Activated naive CD4-positive, alpha-beta T cell treated with anti-CD3 and anti-CD28 coated beads for 36 hours (primary cell): ENCODE results near the gene PCBP4. TPM values are rescaled to one million over a fixed set of nuclear protein-coding genes. Genes with fewer than 3 reads are reported as not detected.

Experiments
- CTCF ChIA-PET: fragments of 350-600 bp; sonication (Branson Sonifier 250); formaldehyde crosslinking; loops from one replicate; lab custom pipeline; 2021; ENCODE audit warnings: antibody characterized with exemption; lab: Charles Lee
- DNase-seq: peaks from one replicate; pipeline ENCODE4 v3.0.0-alpha.2; 2020
- H3K27ac Mint-ChIP-seq: one replicate; pipeline ENCODE4 v1.8.0; 2021; ENCODE audit warnings: mild to moderate bottlenecking, mixed read lengths
- H3K27me3 Mint-ChIP-seq: one replicate; pipeline ENCODE4 v1.8.0; 2021; ENCODE audit warnings: low read depth, mixed read lengths
- H3K36me3 Mint-ChIP-seq: one replicate; pipeline ENCODE4 v1.8.0; 2021; ENCODE audit warnings: low read depth, mixed read lengths
- H3K4me1 Mint-ChIP-seq: one replicate; pipeline ENCODE4 v1.8.0; 2021; ENCODE audit warnings: low read depth, mixed read lengths
- H3K4me3 Mint-ChIP-seq: one replicate; pipeline ENCODE4 v1.8.0; 2021; ENCODE audit warnings: mild to moderate bottlenecking, moderate library complexity, mixed read lengths
- H3K9me3 Mint-ChIP-seq: one replicate; pipeline ENCODE4 v1.8.0; 2021; ENCODE audit warnings: mixed read lengths
- intact Hi-C: fragments of 100-400 bp; cut with micrococcal nuclease; formaldehyde crosslinking; loops from one replicate; pipeline ENCODE4 v1.15.1; 2023
- total RNA-seq, 2 experiments: library from RNA; stranded (reverse); gene quantifications; one replicate each; pipeline ENCODE4 v1.2.3, GENCODE V29; 2021

The PCBP4 gene
- total RNA-seq, 2 experiments from 2014 or later = 8.9 to 9.1 TPM

GRCh38 chr3:51959651-51960050 is 7.6 kb downstream of the PCBP4 start:
- Mint-ChIP-seq H3K27me3 (peaks cover 7% of the 10 kb centered on the region), H3K36me3 (no peaks in the 10 kb centered on the region), H3K9me3 (no peaks in the 10 kb centered on the region), H3K27ac (no peak overlapping the region), H3K4me1 (no peaks in the 10 kb centered on the region), H3K4me3 (no peak overlapping the region)
- CTCF ChIA-PET = interaction anchor here (1.0 kb wide), 1 partner anchor 42 kb away, joined by 3 read pairs; no protein-coding TSS in a partner anchor
- DNase-seq = no peak
- intact Hi-C loops = no loop called here

- intact Hi-C loops = no loop called here
- Mint-ChIP-seq H3K9me3 (no peaks in the 10 kb centered on the region), H3K36me3 (no peaks in the 10 kb centered on the region), H3K4me1 (no peaks in the 10 kb centered on the region), H3K27ac (no peak overlapping the region), H3K27me3 (peaks cover 13% of the 10 kb centered on the region), H3K4me3 (no peak overlapping the region)
- DNase-seq = no peak
- CTCF ChIA-PET = interaction anchor here (1.1 kb wide), 1 partner anchor 16 kb away, joined by 3 read pairs; no protein-coding TSS in a partner anchor
These were observed 8.4 kb downstream of the PCBP4 start for GRCh38 chr3:51958603-51959521.

DNA sequence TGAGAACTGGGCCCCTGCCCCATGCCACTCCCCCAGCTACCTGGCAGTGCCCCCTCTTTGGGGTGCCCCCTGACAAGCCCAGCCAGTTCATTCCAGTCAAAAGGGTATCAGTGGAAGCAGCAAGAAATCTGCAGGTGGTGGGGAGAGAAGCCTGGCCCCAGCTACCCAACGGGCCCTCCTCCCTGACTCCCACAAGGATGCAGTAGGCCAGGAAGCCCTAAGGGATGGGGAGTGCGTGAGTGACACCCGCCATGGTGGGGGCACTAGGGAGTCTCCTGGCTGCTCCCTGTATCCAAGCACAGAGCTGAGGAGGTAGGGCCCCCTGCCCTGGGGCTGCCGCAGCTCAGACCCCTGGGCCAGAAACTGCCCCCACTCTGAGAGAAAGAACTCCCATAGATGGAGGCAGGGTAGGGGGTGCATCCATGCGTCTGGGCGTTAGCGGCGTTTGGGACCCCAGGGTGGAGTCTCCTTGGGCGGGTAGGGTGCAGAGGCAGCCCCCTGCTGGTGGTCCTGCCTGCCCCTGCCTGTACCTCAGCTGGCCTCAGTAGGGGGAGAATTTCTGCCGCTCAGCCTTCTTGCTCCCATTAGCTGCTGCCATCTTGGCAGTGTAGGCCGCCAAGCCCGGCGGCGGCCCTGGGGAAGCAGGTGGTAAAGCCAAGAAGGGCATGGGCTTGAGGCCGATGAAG is 9.6 kb downstream of the PCBP4 start:
- no peaks in the 10 kb centered on the region for H3K4me1 Mint-ChIP-seq
- intact Hi-C loops = loop anchor here (2.0 kb wide), 1 partner anchor 17 kb away; the partner anchor contains the start of genes ABHD14A and ABHD14B

GRCh38 chr3:51955893-51956770 is 11.1 kb downstream of the PCBP4 start:
- Mint-ChIP-seq H3K36me3 (no peaks in the 10 kb centered on the region), H3K27me3 (peaks cover 17% of the 10 kb centered on the region), H3K4me3 (peak overlapping the region; percentile 33), H3K9me3 (no peaks in the 10 kb centered on the region), H3K4me1 (no peaks in the 10 kb centered on the region), H3K27ac (no peak overlapping the region)
- DNase-seq = peak; percentile 50
- intact Hi-C loops = loop anchor here (1.0 to 2.0 kb wide), 2 partner anchors 14 to 19 kb away; partner anchors contain the start of genes ABHD14A, ABHD14B and PARP3
- CTCF ChIA-PET = interaction anchor here (1.3 to 1.4 kb wide), 3 partner anchors 13 to 15 kb away, joined by 3 to 4 read pairs (median 4); partner anchors contain the start of gene PARP3

More for the DNA sequence above, 9.6 kb downstream of the PCBP4 start:
- no peak overlapping the region for H3K4me3 Mint-ChIP-seq
- DNase-seq = no peak
- H3K36me3 Mint-ChIP-seq = no peaks in the 10 kb centered on the region
- CTCF ChIA-PET = interaction anchor here (1.1 to 1.4 kb wide), 2 partner anchors 15 kb away, joined by 3 to 4 read pairs; partner anchors contain the start of gene PARP3
- H3K27me3 Mint-ChIP-seq = peaks cover 17% of the 10 kb centered on the region
- no peaks in the 10 kb centered on the region for H3K9me3 Mint-ChIP-seq
- no peak overlapping the region for H3K27ac Mint-ChIP-seq

DNA sequence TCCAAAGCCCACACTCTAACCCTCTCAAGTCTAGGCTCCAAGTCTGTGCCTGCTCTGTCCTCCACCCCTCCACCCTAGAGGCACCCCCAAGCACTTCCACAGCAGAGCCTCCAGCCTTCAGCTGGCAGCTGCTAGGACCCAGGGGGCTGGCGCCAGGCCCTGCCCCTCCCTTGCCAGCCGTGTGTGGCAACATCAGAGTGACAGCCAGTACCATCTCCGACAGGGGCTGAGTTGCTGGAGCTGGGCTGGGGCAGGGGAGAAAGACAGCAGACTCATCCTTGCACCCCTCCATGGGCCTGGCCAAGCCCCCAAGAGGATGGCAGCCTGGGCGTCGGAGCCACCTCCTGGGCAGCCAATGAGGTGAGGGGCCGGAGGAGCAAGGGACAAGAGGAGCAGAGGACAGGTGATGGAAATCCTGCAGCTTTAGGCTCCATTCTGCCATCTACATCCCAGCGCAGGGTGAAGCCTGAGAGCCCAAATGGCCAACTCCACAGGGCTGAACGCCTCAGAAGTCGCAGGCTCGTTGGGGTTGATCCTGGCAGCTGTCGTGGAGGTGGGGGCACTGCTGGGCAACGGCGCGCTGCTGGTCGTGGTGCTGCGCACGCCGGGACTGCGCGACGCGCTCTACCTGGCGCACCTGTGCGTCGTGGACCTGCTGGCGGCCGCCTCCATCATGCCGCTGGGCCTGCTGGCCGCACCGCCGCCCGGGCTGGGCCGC is 11.9 kb downstream of the PCBP4 start, which contains the start of gene GPR62:
Gene GPR62 (plus strand): TSS at position 207 of the 718 bp plus-strand sequence. CDS start 272 bp downstream, at position 479.
- intact Hi-C loops = no loop called here
- CTCF ChIA-PET = interaction anchor here (1.3 to 2.1 kb wide), 3 partner anchors 11 to 16 kb away, joined by 3 to 6 read pairs (median 4); no protein-coding TSS in a partner anchor
- Mint-ChIP-seq H3K9me3 (no peaks in the 10 kb centered on the region), H3K27ac (no peak within 1 kb of the TSS), H3K4me1 (no peaks in the 10 kb centered on the region), H3K36me3 (no peaks in the 10 kb centered on the region), H3K27me3 (peaks cover 17% of the 10 kb centered on the region), H3K4me3 (peak within 1 kb of the TSS; percentile 17)
- DNase-seq = no peak

DNA sequence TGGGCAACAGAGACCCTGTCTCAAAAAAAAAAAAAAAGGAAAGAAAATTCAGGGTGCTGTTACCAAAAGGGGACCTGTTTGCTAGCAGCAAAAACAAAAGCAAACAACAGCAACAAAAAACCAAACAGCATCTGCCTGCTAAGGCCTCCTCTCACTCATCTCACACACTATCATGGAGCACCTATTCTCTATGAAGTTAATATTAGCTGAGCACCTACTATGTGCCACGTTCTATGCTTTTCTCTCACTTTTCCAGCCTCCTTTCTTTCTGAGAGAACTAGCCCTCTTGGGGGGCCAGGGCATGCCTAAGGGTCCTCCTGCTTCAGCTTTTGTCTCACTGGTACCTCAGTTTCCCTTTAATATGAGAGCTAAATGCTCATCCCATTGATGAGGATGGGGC is 12.5 kb downstream of the PCBP4 start:
- intact Hi-C loops = no loop called here
- H3K27me3 Mint-ChIP-seq = peaks cover 17% of the 10 kb centered on the region
- H3K27ac Mint-ChIP-seq = no peak overlapping the region
- no peak overlapping the region for H3K4me3 Mint-ChIP-seq
- H3K4me1 Mint-ChIP-seq = no peaks in the 10 kb centered on the region
- no peaks in the 10 kb centered on the region for H3K9me3 Mint-ChIP-seq
- H3K36me3 Mint-ChIP-seq = no peaks in the 10 kb centered on the region
- CTCF ChIA-PET = interaction anchor here (0.9 to 2.1 kb wide), 4 partner anchors 10 to 17 kb away, joined by 3 to 6 read pairs (median 4); no protein-coding TSS in a partner anchor
- DNase-seq = no peak

GRCh38 chr3:51954105-51954504 is 13.1 kb downstream of the PCBP4 start:
- no peaks in the 10 kb centered on the region for H3K9me3 Mint-ChIP-seq
- H3K36me3 Mint-ChIP-seq = no peaks in the 10 kb centered on the region
- peaks cover 17% of the 10 kb centered on the region for H3K27me3 Mint-ChIP-seq
- H3K27ac Mint-ChIP-seq = no peak overlapping the region
- H3K4me3 Mint-ChIP-seq = no peak overlapping the region
- H3K4me1 Mint-ChIP-seq = no peaks in the 10 kb centered on the region
- DNase-seq = no peak
- intact Hi-C loops = no loop called here
- CTCF ChIA-PET = interaction anchor here (0.9 to 2.1 kb wide), 2 partner anchors 10 to 11 kb away, joined by 3 to 6 read pairs; no protein-coding TSS in a partner anchor

GRCh38 chr3:51953445-51953844 is 13.8 kb downstream of the PCBP4 start:
- no peaks in the 10 kb centered on the region for H3K9me3 Mint-ChIP-seq
- peaks cover 17% of the 10 kb centered on the region for H3K27me3 Mint-ChIP-seq
- intact Hi-C loops = no loop called here
- CTCF ChIA-PET = interaction anchor here (2.1 kb wide), 1 partner anchor 9 kb away, joined by 6 read pairs; no protein-coding TSS in a partner anchor
- H3K36me3 Mint-ChIP-seq = no peaks in the 10 kb centered on the region
- no peaks in the 10 kb centered on the region for H3K4me1 Mint-ChIP-seq
- DNase-seq = no peak
- no peak overlapping the region for H3K27ac Mint-ChIP-seq
- no peak overlapping the region for H3K4me3 Mint-ChIP-seq

DNA sequence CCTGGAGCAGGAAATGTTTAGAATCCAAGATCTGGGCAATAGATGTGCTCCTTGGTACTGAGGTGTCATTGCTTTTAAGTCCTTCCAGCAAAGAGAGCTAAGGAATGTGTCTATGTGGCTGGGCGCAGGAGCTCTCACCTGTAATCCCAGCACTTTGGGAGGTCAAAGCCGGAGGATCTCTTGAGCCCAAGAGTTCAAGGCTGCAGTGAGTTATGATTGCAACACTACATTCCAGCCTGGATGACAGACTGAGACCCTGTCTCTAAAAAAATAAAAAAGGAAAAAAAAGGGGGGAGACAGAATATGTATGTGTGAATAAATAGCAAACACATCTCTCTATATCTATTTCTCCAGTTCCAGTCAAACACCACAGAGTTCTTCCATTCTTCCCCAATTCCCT is 16.4 kb downstream of the PCBP4 start:
- CTCF ChIA-PET = interaction anchor here (1.8 kb wide), 1 partner anchor 8 kb away, joined by 4 read pairs; no protein-coding TSS in a partner anchor
- peaks cover 17% of the 10 kb centered on the region for H3K27me3 Mint-ChIP-seq
- intact Hi-C loops = no loop called here
- no peak for DNase-seq
- H3K36me3 Mint-ChIP-seq = no peaks in the 10 kb centered on the region
- H3K4me1 Mint-ChIP-seq = no peaks in the 10 kb centered on the region
- H3K4me3 Mint-ChIP-seq = no peak overlapping the region
- no peak overlapping the region for H3K27ac Mint-ChIP-seq
- H3K9me3 Mint-ChIP-seq = no peaks in the 10 kb centered on the region

GRCh38 chr3:51949121-51949520 is 18.1 kb downstream of the PCBP4 start:
- CTCF ChIA-PET = no interaction called here
- Mint-ChIP-seq H3K27me3 (peaks cover 6% of the 10 kb centered on the region), H3K36me3 (no peaks in the 10 kb centered on the region), H3K4me1 (no peaks in the 10 kb centered on the region), H3K9me3 (no peaks in the 10 kb centered on the region), H3K27ac (no peak overlapping the region), H3K4me3 (no peak overlapping the region)
- intact Hi-C loops = no loop called here
- DNase-seq = no peak
